ENCODE results near the gene ELMO3. TPM values are rescaled to one million over a fixed set of nuclear protein-coding genes. Genes with fewer than 3 reads are reported as not detected.

The ELMO3 gene
- total RNA-seq, 1 experiment from 2014 or later: 45.8 TPM

- Histone ChIP-seq H3K9me2 (ENCODE audit: insufficient read depth) (no peaks in the 10 kb centered on the region), H3K79me2 (ENCODE audit: insufficient read depth, low read length) (peaks cover 18% of the 10 kb centered on the region), H3K36me3 (ENCODE audit: control insufficient read depth in 1 of 2, insufficient read depth in 2 of 2, low read length in 2 of 2) (peaks cover 0 to 11% of the 10 kb centered on the region in 2 experiments; a peak in 1 of 4 replicates), H3K4me1 (ENCODE audit: control insufficient read depth in 1 of 2, insufficient read depth in 2 of 2, low read length in 2 of 2) (peaks cover 6 to 18% of the 10 kb centered on the region in 2 experiments; a peak in 3 of 4 replicates), H3K27me3 (ENCODE audit: insufficient read depth, low read length) (no peaks in the 10 kb centered on the region), H3K4me2 (ENCODE audit: low read length) (no peak overlapping the region), H2AFZ (ENCODE audit: low read depth, low read length, poor library complexity, severe bottlenecking) (no peak overlapping the region), H3K4me3 (replicated peaks in 1 of 2; ENCODE audit: low read depth in 1 of 2, low read length in 2 of 2) (no peak overlapping the region), H4K20me1 (ENCODE audit: insufficient read depth) (no peaks in the 10 kb centered on the region), H3K9ac (ENCODE audit: low read length) (no peak overlapping the region), H3K27ac (ENCODE audit: low read depth, low read length) (no peak overlapping the region), H3K9me3 (ENCODE audit: control insufficient read depth in 1 of 2, insufficient read depth in 1 of 2, low read depth in 1 of 2, low read length in 2 of 2) (no peaks in the 10 kb centered on the region)
- ChIA-PET RAD21 (ENCODE audit: low non-redundant PET in 1 of 2, low total read pairs in 2 of 2, uncharacterized antibody in 2 of 2, unreplicated experiment in 2 of 2) (no interaction called here), POLR2A (no interaction called here), CTCF (no interaction called here)
- BruUV-seq (replicated peaks): no TSS peak
- intact Hi-C loops (cut with micrococcal nuclease): no loop called here
- TF ChIP-seq ATF3 (IDR thresholded peaks at IDR 0.05) (no peak), RAD21 (IDR thresholded peaks at IDR 0.05; ENCODE audit: low read depth) (no peak), POLR2A (IDR thresholded peaks at IDR 0.05; ENCODE audit: borderline replicate concordance, extremely low read depth, insufficient read depth, insufficient read length) (no peak), JUND (IDR thresholded peaks at IDR 0.05) (no peak), YY1 (IDR thresholded peaks at IDR 0.05; ENCODE audit: extremely low read depth, insufficient replicate concordance, low read depth, low read length) (no peak), SP1 (IDR thresholded peaks at IDR 0.05; ENCODE audit: low read depth) (no peak), EZH2 (IDR thresholded peaks at IDR 0.05) (no peak), SRF (IDR thresholded peaks at IDR 0.05; ENCODE audit: low read depth) (no peak), REST (IDR thresholded peaks at IDR 0.05; ENCODE audit: low read depth) (no peak), CEBPB (IDR thresholded peaks at IDR 0.05; ENCODE audit: low read depth) (no peak), ZFX (IDR thresholded peaks at IDR 0.05) (no peak), ZNF274 (IDR thresholded peaks at IDR 0.05; ENCODE audit: low read depth, low read length) (no peak), EGR1 (IDR thresholded peaks at IDR 0.05; ENCODE audit: low read depth) (no peak), ZBTB33 (IDR thresholded peaks at IDR 0.05; ENCODE audit: extremely low read depth, insufficient replicate concordance, low read length) (no peak)
- ATAC-seq (no peak), DNase-seq (ENCODE audit: low read depth, low spot score) (no peak)
Measured at GRCh38 chr16:67223992-67224391, 25.1 kb downstream of the ELMO3 start.

All from HCT116 (cell line).